DOHH2 (cell line): Measurements from ENCODE around the gene PGR.

Experiments used
- CTCF ChIP-seq: fragments of 200-600 bp; sonication (generic); IDR thresholded peaks from one replicate; pipeline ENCODE4 v1.5.1; 2014; ENCODE audit warnings: antibody characterized with exemption, mild to moderate bottlenecking, low read depth, low read length; ENCODE audit not compliant: poor library complexity, severe bottlenecking
- EZH2phosphoT487 ChIP-seq: fragments of 200-600 bp; sonication (generic); IDR thresholded peaks from 2 replicates; pipeline ENCODE4 v1.6.1; 2017; ENCODE audit warnings: borderline replicate concordance, mild to moderate bottlenecking, antibody characterized with exemption, low read length, moderate library complexity, mixed read lengths

GRCh38 chr11:101133190-101133589, 3.6 kb upstream of the PGR start:
- TF ChIP-seq CTCF: no peak
- no peak for TF ChIP-seq EZH2phosphoT487
